GM23248 (cell line): ENCODE measurements around the gene TSC22D1.

Source experiments
- EZH2 ChIP-seq: fragments of 200-600 bp; sonication (generic); IDR thresholded peaks from 2 replicates; pipeline ENCODE4 v1.6.1; 2018; ENCODE audit warnings: antibody characterized with exemption, mild to moderate bottlenecking; ENCODE audit not compliant: insufficient read depth, poor library complexity, severe bottlenecking
- EZH2phosphoT487 ChIP-seq: fragments of 200-600 bp; sonication (generic); IDR thresholded peaks from 2 replicates; pipeline ENCODE4 v1.6.1; 2018; ENCODE audit warnings: antibody characterized with exemption, moderate library complexity, mild to moderate bottlenecking, low read depth; ENCODE audit not compliant: insufficient read depth

DNA sequence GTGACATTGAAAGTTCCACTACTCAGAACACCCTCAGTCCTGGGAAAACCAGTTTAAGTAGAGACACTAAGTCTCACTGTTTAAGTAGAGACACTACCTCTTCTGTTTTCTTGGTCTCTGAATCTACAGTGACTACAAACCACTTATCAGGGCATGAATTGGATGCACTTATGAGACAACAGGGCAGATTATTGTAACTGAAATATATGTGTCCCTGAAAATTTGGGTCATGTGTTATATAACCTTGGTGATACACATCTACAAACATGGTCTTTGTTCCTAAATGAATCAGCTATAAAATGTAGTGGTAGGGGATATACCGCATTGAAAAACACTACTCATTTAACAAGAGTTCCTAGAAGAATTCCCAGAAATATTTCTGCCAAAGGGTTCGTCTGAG lies 146.8 kb downstream of the TSC22D1 start:
- TF ChIP-seq EZH2phosphoT487 (no peak), EZH2 (no peak)
